Prostate gland (tissue), 2 donors: ENCODE measurements around the gene ARPC5. TPM values are rescaled to one million over a fixed set of nuclear protein-coding genes. Genes with fewer than 3 reads are reported as not detected.

Experiments
- DNase-seq: peaks from one replicate; pipeline ENCODE4 v3.0.0-alpha.2; 2019; ENCODE audit warnings: low spot score
- H3K27ac ChIP-seq, 2 donors: fragments of 200-600 bp; sonication (generic); 2 replicates each; pipeline ENCODE4 v1.5.1; 2017 to 2019
- H3K27me3 ChIP-seq: fragments of 200-600 bp; sonication (generic); replicated peaks from 2 replicates; pipeline ENCODE4 v1.5.1; 2019; ENCODE audit not compliant: insufficient read depth
- H3K36me3 ChIP-seq, 2 donors: fragments of 200-600 bp; sonication (generic); 1 replicate in 1 of 2; 2 replicates in 1 of 2; pipeline versions ENCODE4 v1.5.1 to v1.8.1; 2017 to 2019
- H3K4me1 ChIP-seq: fragments of 200-600 bp; sonication (generic); replicated peaks from 2 replicates; pipeline ENCODE4 v1.5.1; 2019
- H3K4me3 ChIP-seq, 2 donors: fragments of 200-600 bp; sonication (generic); 2 replicates each; pipeline ENCODE4 v1.5.1; 2017 to 2019
- H3K9me3 ChIP-seq: fragments of 200-600 bp; sonication (generic); 2 replicates; pipeline ENCODE4 v1.5.1; 2017
- CTCF ChIP-seq, 4 experiments: fragments of 200-600 bp in 2 of 4; fragments of 450-650 bp in 2 of 4; sonication (generic) in 2 of 4; IDR thresholded peaks; 1 replicate in 3 of 4; 2 replicates in 1 of 4; pipeline ENCODE4 v1.5.1; 2016 to 2019; ENCODE audit warnings: antibody characterized with exemption in 4 of 4, mild to moderate bottlenecking in 2 of 4, moderate library complexity in 2 of 4
- POLR2A ChIP-seq: fragments of 450-650 bp; IDR thresholded peaks from one replicate; pipeline ENCODE4 v1.6.1; 2016; ENCODE audit warnings: antibody characterized with exemption, mild to moderate bottlenecking
- POLR2AphosphoS5 ChIP-seq: sonication (generic); formaldehyde crosslinking; IDR thresholded peaks from one replicate; pipeline ENCODE4 v1.6.1; 2017; ENCODE audit warnings: antibody characterized with exemption
- WGBS: methylation state at CpG from one replicate; pipeline ENCODE4 v1.1.5; 2018; 5-methylcytosine and 5-hydroxymethylcytosine counted together
- intact Hi-C: fragments of 100-400 bp; cut with DNase I; formaldehyde crosslinking; loops from one replicate; pipeline ENCODE4 v1.14.2; 2022
- total RNA-seq, 2 donors: library from RNA; depleted of rRNA; stranded (reverse); fragments of >200 nt; gene quantifications; one replicate each; pipeline ENCODE4 v1.1.0, GENCODE V29; 2016

ARPC5 gene
- total RNA-seq, 2 donors from 2014 or later = 62.9 to 92.8 TPM

GRCh38 chr1:183589384-183589783 lies 46.2 kb downstream of the ARPC5 start:
- 94% methylated on average over 5 of the region's 5 CpGs for WGBS
- no peak for DNase-seq
- Histone ChIP-seq H3K36me3 (no peaks in the 10 kb centered on the region), H3K27ac (no peak overlapping the region), H3K27me3 (no peaks in the 10 kb centered on the region), H3K9me3 (no peaks in the 10 kb centered on the region), H3K4me1 (no peaks in the 10 kb centered on the region), H3K4me3 (no peak overlapping the region)
- intact Hi-C loops = no loop called here
- TF ChIP-seq CTCF (IDR thresholded peaks at IDR 0.05) (no peak), POLR2A (no peak), POLR2AphosphoS5 (no peak)

GRCh38 chr1:183588827-183589226 lies 46.8 kb downstream of the ARPC5 start:
- DNase-seq = no peak
- intact Hi-C loops = no loop called here
- Histone ChIP-seq H3K27me3 (no peaks in the 10 kb centered on the region), H3K36me3 (no peaks in the 10 kb centered on the region), H3K27ac (no peak overlapping the region), H3K4me1 (no peaks in the 10 kb centered on the region), H3K4me3 (no peak overlapping the region), H3K9me3 (no peaks in the 10 kb centered on the region)
- TF ChIP-seq CTCF (IDR thresholded peaks at IDR 0.05) (no peak), POLR2AphosphoS5 (no peak), POLR2A (no peak)

- TF ChIP-seq POLR2A = no peak
- no peak for TF ChIP-seq CTCF (IDR thresholded peaks at IDR 0.05)
- intact Hi-C loops = no loop called here
- Histone ChIP-seq H3K9me3 (no peaks in the 10 kb centered on the region), H3K4me3 (no peak overlapping the region), H3K27me3 (no peaks in the 10 kb centered on the region), H3K27ac (no peak overlapping the region), H3K36me3 (no peaks in the 10 kb centered on the region), H3K4me1 (no peaks in the 10 kb centered on the region)
- no peak for DNase-seq
- 96% methylated on average over 8 of the region's 8 CpGs for WGBS
Observed at GRCh38 chr1:183586926-183587325, 48.7 kb downstream of the ARPC5 start.

- 100% methylated on average over 1 of the region's 1 CpG for WGBS
- Histone ChIP-seq H3K9me3 (no peaks in the 10 kb centered on the region), H3K36me3 (no peaks in the 10 kb centered on the region), H3K27ac (no peak overlapping the region), H3K4me3 (no peak overlapping the region), H3K4me1 (no peaks in the 10 kb centered on the region), H3K27me3 (no peaks in the 10 kb centered on the region)
- no peak for DNase-seq
- intact Hi-C loops = no loop called here
- TF ChIP-seq CTCF (IDR thresholded peaks at IDR 0.05) = no peak
- no peak for TF ChIP-seq POLR2AphosphoS5
- no peak for TF ChIP-seq POLR2A
Observed at GRCh38 chr1:183586455-183586854, 49.1 kb downstream of the ARPC5 start.

GRCh38 chr1:183585038-183585437 lies 50.5 kb downstream of the ARPC5 start:
- WGBS = 74% methylated on average over 6 of the region's 6 CpGs
- no peak overlapping the region for H3K4me3 ChIP-seq
- intact Hi-C loops = no loop called here
- no peaks in the 10 kb centered on the region for H3K27me3 ChIP-seq
- no peaks in the 10 kb centered on the region for H3K9me3 ChIP-seq
- no peak for DNase-seq
- no peaks in the 10 kb centered on the region for H3K4me1 ChIP-seq
- H3K27ac ChIP-seq = no peak overlapping the region
- no peak for TF ChIP-seq POLR2AphosphoS5
- TF ChIP-seq CTCF (IDR thresholded peaks at IDR 0.05) = no peak
- TF ChIP-seq POLR2A = no peak
- no peaks in the 10 kb centered on the region for H3K36me3 ChIP-seq
